Measurements from ENCODE around the gene KIAA0753. TPM values are rescaled to one million over a fixed set of nuclear protein-coding genes. Genes with fewer than 3 reads are reported as not detected.
"Not testable (repeated sequence)": the region's sequence is repeated elsewhere in the genome, so short reads cannot be mapped to it uniquely, and the experiment has no call there.

Gene KIAA0753
- total RNA-seq, 6 experiments from 2014 or later: 3.7 to 6.5 (median 4.9) TPM

DNA sequence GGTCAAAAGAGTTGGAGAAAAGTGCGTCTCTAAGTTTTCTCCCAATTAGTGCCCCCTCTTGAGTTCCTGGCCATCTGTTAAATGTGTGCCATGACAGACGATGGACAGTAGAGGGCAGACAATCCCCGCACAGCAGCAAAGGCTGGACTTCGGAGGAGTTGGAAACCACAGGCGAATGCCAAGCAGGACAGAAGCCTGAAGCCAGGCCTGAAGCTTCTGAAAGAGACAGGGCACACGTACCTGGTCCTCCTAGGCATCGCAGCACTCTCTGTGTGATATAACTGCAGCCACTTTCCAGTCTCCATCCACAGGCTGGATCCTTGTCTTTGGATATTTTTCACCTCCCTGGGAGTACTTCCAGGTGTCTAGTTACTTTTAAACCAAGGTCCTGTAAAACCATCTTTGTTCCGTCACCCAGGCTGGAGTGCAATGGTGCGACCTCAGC is 25.6 kb upstream of the KIAA0753 start:
- DNase-seq (peak; percentile 66 to 81 (median 79)), ATAC-seq (peak; percentile 97 to 100 (median 98))
- no peaks in the 10 kb centered on the region for H3K36me3 ChIP-seq
- intact Hi-C loops (cut with DNase I): loop anchor here in 1 of 2 donors (10.0 kb wide), 1 partner anchor 339 kb away; no protein-coding TSS in a partner anchor
- H3K9me3 ChIP-seq: no peaks in the 10 kb centered on the region
- peaks cover 0 to 13% (median 0%) of the 10 kb centered on the region in 4 donors for H3K4me1 ChIP-seq
- no peak overlapping the region for H3K27ac ChIP-seq
- no peak for TF ChIP-seq POLR2A (IDR thresholded peaks at IDR 0.05)
- TF ChIP-seq, protein P1, sequence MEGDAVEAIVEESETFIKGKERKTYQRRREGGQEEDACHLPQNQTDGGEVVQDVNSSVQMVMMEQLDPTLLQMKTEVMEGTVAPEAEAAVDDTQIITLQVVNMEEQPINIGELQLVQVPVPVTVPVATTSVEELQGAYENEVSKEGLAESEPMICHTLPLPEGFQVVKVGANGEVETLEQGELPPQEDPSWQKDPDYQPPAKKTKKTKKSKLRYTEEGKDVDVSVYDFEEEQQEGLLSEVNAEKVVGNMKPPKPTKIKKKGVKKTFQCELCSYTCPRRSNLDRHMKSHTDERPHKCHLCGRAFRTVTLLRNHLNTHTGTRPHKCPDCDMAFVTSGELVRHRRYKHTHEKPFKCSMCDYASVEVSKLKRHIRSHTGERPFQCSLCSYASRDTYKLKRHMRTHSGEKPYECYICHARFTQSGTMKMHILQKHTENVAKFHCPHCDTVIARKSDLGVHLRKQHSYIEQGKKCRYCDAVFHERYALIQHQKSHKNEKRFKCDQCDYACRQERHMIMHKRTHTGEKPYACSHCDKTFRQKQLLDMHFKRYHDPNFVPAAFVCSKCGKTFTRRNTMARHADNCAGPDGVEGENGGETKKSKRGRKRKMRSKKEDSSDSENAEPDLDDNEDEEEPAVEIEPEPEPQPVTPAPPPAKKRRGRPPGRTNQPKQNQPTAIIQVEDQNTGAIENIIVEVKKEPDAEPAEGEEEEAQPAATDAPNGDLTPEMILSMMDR (IDR thresholded peaks at IDR 0.05): peak; percentile 86 to 90 (median 88)
- no peaks in the 10 kb centered on the region for H3K27me3 ChIP-seq
- no peak overlapping the region for H3K4me3 ChIP-seq
- 8% methylated on average over 5 of the region's 9 CpGs for WGBS (ENCODE audit: insufficient coverage, low coverage, low lambda C conversion rate, missing lambda C conversion rate)

DNA sequence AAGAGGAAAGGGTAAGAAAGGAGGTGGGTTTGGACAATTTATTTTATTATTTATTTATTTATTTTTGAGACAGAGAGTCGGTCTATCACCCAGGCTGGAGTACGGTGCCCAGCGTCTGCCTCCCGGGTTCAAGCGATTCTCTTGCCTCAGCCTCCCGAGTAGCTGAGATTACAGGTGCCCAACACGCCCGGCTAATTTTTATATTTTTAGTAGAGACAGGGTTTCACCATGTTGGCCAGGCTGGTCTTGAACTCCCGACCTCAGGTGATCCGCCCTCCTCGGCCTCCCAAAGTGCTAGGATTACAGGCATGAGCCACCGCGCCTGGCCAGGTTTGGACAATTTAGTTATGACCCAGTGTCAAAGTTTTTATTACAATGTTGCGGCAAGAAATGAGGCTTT is 22.7 kb upstream of the KIAA0753 start:
- intact Hi-C loops (cut with DNase I): loop anchor here in 1 of 2 donors (10.0 kb wide), 1 partner anchor 342 kb away; no protein-coding TSS in a partner anchor
- WGBS (ENCODE audit: insufficient coverage, low coverage, low lambda C conversion rate, missing lambda C conversion rate): 91% methylated on average over 13 of the region's 14 CpGs
- H3K9me3 ChIP-seq: not testable (repeated sequence)

DNA sequence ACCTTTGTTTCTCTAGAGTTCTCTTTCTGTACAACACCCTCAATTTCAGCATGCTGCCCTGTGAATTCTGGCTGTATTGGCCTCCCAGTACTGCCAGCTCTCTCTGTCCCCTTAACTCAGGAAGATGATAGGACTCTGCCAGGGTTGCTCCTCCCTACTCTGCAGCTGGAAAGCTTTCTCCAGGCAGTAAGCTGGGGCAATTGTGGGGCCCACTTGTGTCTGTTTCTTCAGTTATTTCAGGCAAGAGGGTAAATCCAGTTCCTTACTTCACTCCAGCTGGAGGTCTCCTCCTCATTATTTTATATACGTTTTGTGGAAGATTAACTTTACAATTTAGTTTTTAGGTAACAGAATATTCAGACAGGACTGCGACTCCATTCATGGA is 20.9 kb upstream of the KIAA0753 start:
- H3K27ac ChIP-seq: no peak overlapping the region
- no peaks in the 10 kb centered on the region for H3K27me3 ChIP-seq
- intact Hi-C loops (cut with DNase I): loop anchor here in 1 of 2 donors (10.0 kb wide), 1 partner anchor 343 kb away; no protein-coding TSS in a partner anchor
- 75% methylated on average over 2 of the region's 2 CpGs for WGBS (ENCODE audit: insufficient coverage, low coverage, low lambda C conversion rate, missing lambda C conversion rate)
- no peaks in the 10 kb centered on the region for H3K36me3 ChIP-seq
- ATAC-seq (no peak), DNase-seq (no peak)
- H3K4me3 ChIP-seq: no peak overlapping the region
- no peaks in the 10 kb centered on the region for H3K9me3 ChIP-seq
- H3K4me1 ChIP-seq: peaks cover 0 to 5% (median 0%) of the 10 kb centered on the region in 4 donors
- no peak for TF ChIP-seq POLR2A (IDR thresholded peaks at IDR 0.05)
- TF ChIP-seq, protein P1 (IDR thresholded peaks at IDR 0.05): no peak

More for the DNA sequence above, 22.7 kb upstream of the KIAA0753 start:
- not testable (repeated sequence) for ATAC-seq, DNase-seq, H3K4me1 ChIP-seq, H3K27ac ChIP-seq, H3K36me3 ChIP-seq, H3K27me3 ChIP-seq, H3K4me3 ChIP-seq

DNA sequence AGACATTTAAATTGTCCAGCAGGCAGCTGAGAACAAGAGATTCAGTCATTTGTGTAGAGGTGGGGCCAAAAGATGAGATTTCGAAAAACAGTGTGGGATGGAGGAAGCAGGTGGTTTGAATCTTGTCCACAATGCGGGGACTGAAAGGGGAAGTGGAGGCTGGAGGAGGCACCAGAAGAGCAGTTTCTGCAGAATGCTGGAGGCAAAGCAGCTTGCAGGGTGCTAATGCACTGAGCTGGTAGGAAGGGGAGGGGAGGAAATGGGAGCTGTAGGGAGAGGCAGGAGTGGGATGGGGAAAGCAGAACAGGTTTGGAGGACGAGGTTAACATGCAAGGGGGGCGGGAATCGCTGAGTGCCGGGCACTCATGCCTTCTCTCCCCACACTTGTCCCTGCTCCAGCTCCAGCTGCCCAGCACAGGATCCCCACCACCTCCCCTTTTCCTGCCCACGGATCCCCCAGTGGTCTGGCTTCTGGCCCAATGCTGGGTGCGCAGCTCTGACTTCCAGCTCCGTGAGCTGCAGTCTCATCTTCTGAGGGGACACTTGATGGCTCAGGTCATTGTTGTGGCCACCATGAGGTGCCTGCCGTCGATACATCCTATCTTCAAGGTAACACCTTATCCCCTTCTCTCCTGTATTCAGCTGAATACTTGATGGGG is 20.4 kb upstream of the KIAA0753 start:
- H3K4me3 ChIP-seq: no peak overlapping the region
- no peak overlapping the region for H3K27ac ChIP-seq
- WGBS (ENCODE audit: insufficient coverage, low coverage, low lambda C conversion rate, missing lambda C conversion rate): 51% methylated on average over 6 of the region's 11 CpGs
- intact Hi-C loops (cut with DNase I): loop anchor here in 1 of 2 donors (10.0 kb wide), 1 partner anchor 344 kb away; no protein-coding TSS in a partner anchor
- H3K4me1 ChIP-seq: no peaks in the 10 kb centered on the region
- ATAC-seq: peak in 2 of 4 donors; percentile 14 to 34
- no peak for TF ChIP-seq POLR2A (IDR thresholded peaks at IDR 0.05)
- TF ChIP-seq, protein P1 (IDR thresholded peaks at IDR 0.05): no peak
- no peak for DNase-seq
- no peaks in the 10 kb centered on the region for H3K27me3 ChIP-seq
- H3K9me3 ChIP-seq: no peaks in the 10 kb centered on the region
- no peaks in the 10 kb centered on the region for H3K36me3 ChIP-seq

DNA sequence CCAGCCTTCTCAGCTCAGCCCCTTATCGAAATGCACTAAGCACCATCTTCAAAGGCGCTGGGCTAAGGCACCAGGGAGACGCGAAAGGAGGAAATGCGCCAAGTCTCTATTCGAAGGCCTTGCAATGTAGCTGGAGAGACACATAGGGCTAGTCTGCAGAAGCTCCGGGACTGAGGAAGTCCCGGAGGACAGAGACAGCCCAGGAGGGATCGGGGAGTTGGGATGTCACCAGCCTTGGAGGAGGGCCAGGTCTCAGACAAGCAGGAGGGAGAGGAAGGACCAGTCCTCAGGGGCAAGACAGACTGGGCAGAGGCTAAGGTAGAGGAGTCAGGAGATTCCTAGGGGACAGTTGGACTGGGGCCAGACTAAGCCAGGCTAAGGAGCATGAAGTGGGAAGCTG is 19.6 kb upstream of the KIAA0753 start:
- WGBS (ENCODE audit: insufficient coverage, low coverage, low lambda C conversion rate, missing lambda C conversion rate): 63% methylated on average over 6 of the region's 9 CpGs
- no peak overlapping the region for H3K27ac ChIP-seq
- intact Hi-C loops (cut with DNase I): loop anchor here in 1 of 2 donors (10.0 kb wide), 1 partner anchor 345 kb away; no protein-coding TSS in a partner anchor
- ATAC-seq: no peak
- no peaks in the 10 kb centered on the region for H3K27me3 ChIP-seq
- H3K4me3 ChIP-seq: no peak overlapping the region
- H3K36me3 ChIP-seq: no peaks in the 10 kb centered on the region
- DNase-seq: no peak
- H3K9me3 ChIP-seq: no peaks in the 10 kb centered on the region
- TF ChIP-seq, protein P1 (IDR thresholded peaks at IDR 0.05): no peak
- no peak for TF ChIP-seq POLR2A (IDR thresholded peaks at IDR 0.05)
- no peaks in the 10 kb centered on the region for H3K4me1 ChIP-seq

DNA sequence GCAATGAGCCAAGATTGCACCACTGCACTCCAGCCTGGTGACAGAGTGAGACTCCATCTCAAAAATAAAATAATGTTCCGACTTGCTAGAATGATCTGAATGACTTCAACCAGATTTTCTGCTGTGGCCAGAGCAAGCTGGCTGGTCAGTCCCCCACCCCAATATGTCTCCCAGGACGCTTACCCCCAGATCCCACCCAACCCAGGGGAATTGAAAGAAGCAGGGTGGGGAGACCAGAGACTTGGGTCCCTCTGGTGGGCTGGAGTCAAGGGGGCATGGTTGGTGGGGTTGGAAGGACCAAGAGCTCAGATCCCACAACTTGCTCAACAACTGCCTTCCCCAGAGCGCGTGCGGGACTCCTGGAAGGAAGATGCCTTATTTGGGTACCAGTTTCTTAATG is 17.9 kb upstream of the KIAA0753 start:
- H3K4me3 ChIP-seq; H3K27ac ChIP-seq; H3K4me1 ChIP-seq; H3K27me3 ChIP-seq; H3K9me3 ChIP-seq; ATAC-seq; DNase-seq; H3K36me3 ChIP-seq; intact Hi-C loops (cut with DNase I): not testable (repeated sequence)
- WGBS (ENCODE audit: insufficient coverage, low coverage, low lambda C conversion rate, missing lambda C conversion rate): 93% methylated on average over 3 of the region's 5 CpGs
